ENCODE data around the gene LSG1. TPM values are rescaled to one million over a fixed set of nuclear protein-coding genes. Genes with fewer than 3 reads are reported as not detected.

The LSG1 gene
- total and polyA plus RNA-seq, 10 of the 15 experiments (the other 5 are each of a cell fraction or from before 2014, with no cell fraction given) = 14.3 to 75.6 (median 54.4) TPM

- CTCF ChIA-PET = no interaction called here
- FAIRE-seq (no peak), DNase-seq (ENCODE audit: low read depth, low spot score) (no peak), ATAC-seq (no peak)
- no TSS peak for BruUV-seq (replicated peaks)
- Histone ChIP-seq H3K27ac (ENCODE audit: control insufficient read depth, insufficient read depth) (no peak overlapping the region), H3K36me3 (ENCODE audit: control insufficient read depth in 2 of 2, insufficient read depth in 2 of 2, low read length in 1 of 2) (no peaks in the 10 kb centered on the region), H3K9me3 (replicated peaks; ENCODE audit: control insufficient read depth, insufficient read depth, low read length) (no peaks in the 10 kb centered on the region; the same call in 2 of the 3 replicates), H3K9ac (ENCODE audit: control insufficient read depth, insufficient read depth, low read length) (no peak overlapping the region), H4K20me1 (ENCODE audit: control insufficient read depth, insufficient read depth) (no peaks in the 10 kb centered on the region), H3K4me1 (ENCODE audit: control insufficient read depth, insufficient read depth, low read length) (no peaks in the 10 kb centered on the region), H3K4me3 (no peak overlapping the region), H3K4me2 (ENCODE audit: control insufficient read depth, insufficient read depth) (no peak overlapping the region), H2AFZ (ENCODE audit: control insufficient read depth, low read depth, low read length) (no peak overlapping the region), H3K79me2 (ENCODE audit: control insufficient read depth, insufficient read depth, low read length) (no peaks in the 10 kb centered on the region), H3K27me3 (replicated peaks in 1 of 2; ENCODE audit: control insufficient read depth in 2 of 2, insufficient read depth in 2 of 2, low read length in 1 of 2) (no peaks in the 10 kb centered on the region; a peak in 1 of 4 replicates)
- in situ Hi-C loops (cut with MboI) (no loop called here), intact Hi-C loops (cut with micrococcal nuclease; ENCODE audit: unreplicated experiment) (no loop called here)
- POLR2A ChIA-PET = no interaction called here
- 81% methylated on average over 3 of the region's 3 CpGs for WGBS (ENCODE audit: insufficient coverage, insufficient replicate concordance, low lambda C conversion rate, missing lambda C conversion rate)
- RAD21 ChIA-PET (ENCODE audit: unreplicated experiment) = no interaction called here
- TF ChIP-seq JUND (IDR thresholded peaks at IDR 0.05; ENCODE audit: low read depth, low read length) = no peak
- no peak for TF ChIP-seq EED (IDR thresholded peaks at IDR 0.05; ENCODE audit: low read depth)
- TF ChIP-seq CEBPB (IDR thresholded peaks at IDR 0.05; ENCODE audit: borderline replicate concordance in 1 of 2, low read depth in 2 of 2, low read length in 2 of 2) = no peak
- no peak for TF ChIP-seq ASH2L (IDR thresholded peaks at IDR 0.05; ENCODE audit: borderline replicate concordance, low read depth)
- no peak for TF ChIP-seq FOXM1 (IDR thresholded peaks at IDR 0.05; ENCODE audit: low read depth, low read length)
- SMC1A ChIA-PET (ENCODE audit: uncharacterized antibody, unreplicated experiment) = no interaction called here
Observed at GRCh38 chr3:194711286-194711685, 39.3 kb upstream of the LSG1 start.

GRCh38 chr3:194707147-194707540 is 35.2 kb upstream of the LSG1 start:
- Histone ChIP-seq H3K4me3 (no peak overlapping the region), H3K36me3 (ENCODE audit: control insufficient read depth in 2 of 2, insufficient read depth in 2 of 2, low read length in 1 of 2) (no peaks in the 10 kb centered on the region), H2AFZ (ENCODE audit: control insufficient read depth, low read depth, low read length) (no peak overlapping the region), H3K4me1 (ENCODE audit: control insufficient read depth, insufficient read depth, low read length) (no peaks in the 10 kb centered on the region), H3K27ac (ENCODE audit: control insufficient read depth, insufficient read depth) (no peak overlapping the region), H4K20me1 (ENCODE audit: control insufficient read depth, insufficient read depth) (no peaks in the 10 kb centered on the region), H3K9me3 (replicated peaks; ENCODE audit: control insufficient read depth, insufficient read depth, low read length) (no peaks in the 10 kb centered on the region; the same call in 2 of the 3 replicates), H3K79me2 (ENCODE audit: control insufficient read depth, insufficient read depth, low read length) (no peaks in the 10 kb centered on the region), H3K4me2 (ENCODE audit: control insufficient read depth, insufficient read depth) (no peak overlapping the region), H3K9ac (ENCODE audit: control insufficient read depth, insufficient read depth, low read length) (no peak overlapping the region), H3K27me3 (replicated peaks in 1 of 2; ENCODE audit: control insufficient read depth in 2 of 2, insufficient read depth in 2 of 2, low read length in 1 of 2) (no peaks in the 10 kb centered on the region; a peak in 1 of 4 replicates)
- DNase-seq (ENCODE audit: low read depth, low spot score) (no peak), ATAC-seq (no peak), FAIRE-seq (no peak)
- in situ Hi-C loops (cut with MboI) = no loop called here
- POLR2A ChIA-PET = interaction anchor here (0.6 kb wide), 3 partner anchors 15 to 717 kb away, joined by 6 to 7 read pairs (median 6); no protein-coding TSS in a partner anchor
- 70% methylated on average over 7 of the region's 7 CpGs for WGBS (ENCODE audit: insufficient coverage, insufficient replicate concordance, low lambda C conversion rate, missing lambda C conversion rate)
- SMC1A ChIA-PET (ENCODE audit: uncharacterized antibody, unreplicated experiment) = interaction anchor here (1.5 kb wide), 1 partner anchor 14 kb away, joined by 3 read pairs; no protein-coding TSS in a partner anchor
- CTCF ChIA-PET = interaction anchor here (1.3 kb wide), 1 partner anchor 36 kb away, joined by 5 read pairs; the partner anchor contains the start of gene LSG1
- intact Hi-C loops (cut with micrococcal nuclease; ENCODE audit: unreplicated experiment) = no loop called here
- RAD21 ChIA-PET (ENCODE audit: unreplicated experiment) = no interaction called here
- BruUV-seq (replicated peaks) = no TSS peak
- TF ChIP-seq IRF5 (IDR thresholded peaks at IDR 0.05; ENCODE audit: borderline replicate concordance) = no peak
- no peak for TF ChIP-seq IKZF2 (IDR thresholded peaks at IDR 0.05)
- no peak for TF ChIP-seq STAT1 (conservative IDR thresholded peaks at IDR 0.05)
- TF ChIP-seq HDAC6 (IDR thresholded peaks at IDR 0.05; ENCODE audit: unreplicated experiment) = no peak
- no peak for TF ChIP-seq BACH1 (IDR thresholded peaks at IDR 0.05; ENCODE audit: borderline replicate concordance)
- no peak for TF ChIP-seq MYC (IDR thresholded peaks at IDR 0.05; ENCODE audit: insufficient read depth, insufficient read length, insufficient replicate concordance, low read length, severe bottlenecking)
- TF ChIP-seq NFYA (IDR thresholded peaks at IDR 0.05; ENCODE audit: borderline replicate concordance, low read depth, low read length) = no peak
- no peak for TF ChIP-seq PKNOX1 (IDR thresholded peaks at IDR 0.05)
